Thyroid gland (tissue), 4 donors: ENCODE results near the gene CX3CL1.

Experiments
- POLR2A ChIP-seq, 2 donors: fragments of 450-650 bp; IDR thresholded peaks; one replicate each; pipeline ENCODE4 v1.6.1; 2017; ENCODE audit warnings: antibody characterized with exemption in 2 of 2, mild to moderate bottlenecking in 2 of 2, moderate library complexity in 1 of 2
- TF ChIP-seq, protein P1 (sequence below), 6 experiments: fragments of 200-600 bp in 3 of 6; fragments of 450-650 bp in 3 of 6; sonication (generic) in 3 of 6; IDR thresholded peaks; one replicate each; pipeline ENCODE4 v1.5.1; 2016 to 2019; ENCODE audit warnings: antibody characterized with exemption in 6 of 6, mild to moderate bottlenecking in 2 of 6, inconsistent platforms in 1 of 6, moderate library complexity in 1 of 6

DNA sequence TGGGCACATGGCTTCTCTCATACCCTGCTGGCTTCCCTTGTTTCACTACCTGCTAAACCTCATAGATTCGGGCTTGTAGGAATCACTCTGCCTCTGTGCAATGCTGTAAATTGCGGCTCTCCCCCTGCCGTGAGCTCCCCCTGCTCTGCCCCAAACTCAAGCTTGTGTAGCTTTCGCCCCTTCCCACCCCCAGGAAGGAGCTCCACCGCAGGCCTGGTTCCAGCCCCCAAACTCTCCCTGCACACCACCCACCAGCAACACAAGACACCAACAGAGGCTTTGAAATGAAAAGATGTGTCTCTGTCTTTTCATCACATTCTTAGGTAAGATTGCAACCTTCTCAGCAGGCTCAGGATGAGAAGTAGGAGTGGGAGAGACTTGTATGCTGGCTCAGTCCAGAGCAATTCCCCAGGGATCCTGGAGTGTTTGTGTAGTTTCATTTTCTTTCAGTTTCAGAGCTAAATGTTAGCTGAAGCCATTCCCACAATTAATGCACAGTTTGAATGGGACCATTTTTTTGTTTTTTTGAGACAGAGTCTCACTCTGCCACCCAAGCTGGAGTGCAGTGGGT lies 14.2 kb downstream of the CX3CL1 start:
- TF ChIP-seq, protein P1, sequence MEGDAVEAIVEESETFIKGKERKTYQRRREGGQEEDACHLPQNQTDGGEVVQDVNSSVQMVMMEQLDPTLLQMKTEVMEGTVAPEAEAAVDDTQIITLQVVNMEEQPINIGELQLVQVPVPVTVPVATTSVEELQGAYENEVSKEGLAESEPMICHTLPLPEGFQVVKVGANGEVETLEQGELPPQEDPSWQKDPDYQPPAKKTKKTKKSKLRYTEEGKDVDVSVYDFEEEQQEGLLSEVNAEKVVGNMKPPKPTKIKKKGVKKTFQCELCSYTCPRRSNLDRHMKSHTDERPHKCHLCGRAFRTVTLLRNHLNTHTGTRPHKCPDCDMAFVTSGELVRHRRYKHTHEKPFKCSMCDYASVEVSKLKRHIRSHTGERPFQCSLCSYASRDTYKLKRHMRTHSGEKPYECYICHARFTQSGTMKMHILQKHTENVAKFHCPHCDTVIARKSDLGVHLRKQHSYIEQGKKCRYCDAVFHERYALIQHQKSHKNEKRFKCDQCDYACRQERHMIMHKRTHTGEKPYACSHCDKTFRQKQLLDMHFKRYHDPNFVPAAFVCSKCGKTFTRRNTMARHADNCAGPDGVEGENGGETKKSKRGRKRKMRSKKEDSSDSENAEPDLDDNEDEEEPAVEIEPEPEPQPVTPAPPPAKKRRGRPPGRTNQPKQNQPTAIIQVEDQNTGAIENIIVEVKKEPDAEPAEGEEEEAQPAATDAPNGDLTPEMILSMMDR (IDR thresholded peaks at IDR 0.05), result no peak
- TF ChIP-seq POLR2A (IDR thresholded peaks at IDR 0.05), result no peak
